Embryonic facial prominence (tissue), 1 donor: ENCODE measurements around the gene BICD1.

ENCODE experiments used
- DNase-seq: peaks from one replicate; pipeline ENCODE4 v3.0.0-alpha.2; 2016; ENCODE audit errors: extremely low spot score

BICD1 gene

GRCh38 chr12:32402170-32402569 lies 295.5 kb downstream of the BICD1 start:
- no peak for DNase-seq

DNA sequence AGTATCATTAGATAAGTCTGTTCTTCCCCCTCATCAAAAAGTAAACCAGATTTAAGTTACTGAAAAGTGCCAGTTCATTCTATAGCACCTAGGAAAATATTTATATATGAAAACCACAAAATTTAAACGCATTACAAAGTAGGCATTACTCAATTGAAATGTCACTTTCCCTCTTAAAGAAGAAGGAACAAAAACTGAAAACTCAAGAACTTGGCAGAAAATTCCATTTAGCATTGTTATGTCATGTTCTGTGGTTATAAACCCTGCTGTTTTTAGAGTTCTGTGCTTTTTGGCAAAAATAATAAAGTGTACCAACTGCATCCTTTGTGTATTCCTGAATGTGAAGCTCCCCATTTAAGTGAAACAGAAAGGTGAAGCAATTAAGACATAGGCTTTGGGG lies 296.3 kb downstream of the BICD1 start:
- DNase-seq, result no peak

- no peak for DNase-seq
Observed at GRCh38 chr12:32407795-32408194, 301.1 kb downstream of the BICD1 start.

GRCh38 chr12:32413412-32413811 lies 306.8 kb downstream of the BICD1 start:
- DNase-seq, result no peak

GRCh38 chr12:32418221-32418620 lies 311.6 kb downstream of the BICD1 start:
- DNase-seq, result no peak

GRCh38 chr12:32418903-32419519 lies 312.4 kb downstream of the BICD1 start:
- no peak for DNase-seq

GRCh38 chr12:32419520-32419960 lies 312.9 kb downstream of the BICD1 start:
- DNase-seq, result no peak

DNA sequence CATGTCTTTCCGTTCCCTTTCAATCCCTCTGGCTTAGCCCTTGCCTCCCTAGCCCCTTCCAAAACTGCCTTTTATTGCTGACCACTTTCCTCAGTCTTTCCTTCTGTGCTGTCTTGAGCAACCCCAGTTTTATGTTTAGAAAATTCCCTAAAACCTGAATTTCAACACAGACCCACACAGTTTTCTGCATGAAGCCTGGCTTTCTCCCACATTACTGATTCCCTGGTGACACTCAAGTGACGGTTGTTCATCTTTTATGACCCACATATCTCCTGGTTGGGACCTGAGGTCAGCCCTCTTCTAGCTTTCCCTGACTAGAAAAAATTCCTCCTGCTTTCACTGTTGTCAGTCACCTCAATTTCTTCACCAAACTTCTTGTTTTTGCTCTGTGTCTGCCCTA lies 313.7 kb downstream of the BICD1 start:
- DNase-seq, result no peak

- no peak for DNase-seq
Observed at GRCh38 chr12:32423559-32423958, 316.9 kb downstream of the BICD1 start.

- DNase-seq, result no peak
Observed at GRCh38 chr12:32431025-32431424, 324.4 kb downstream of the BICD1 start.
